ENCODE measurements around the gene TGIF1. TPM values are rescaled to one million over a fixed set of nuclear protein-coding genes. Genes with fewer than 3 reads are reported as not detected.

Gene TGIF1
- total and polyA plus RNA-seq, 10 of the 15 experiments (the other 5 are each of a cell fraction or from before 2014, with no cell fraction given), result 1.8 to 8.5 (median 6.4) TPM

DNA sequence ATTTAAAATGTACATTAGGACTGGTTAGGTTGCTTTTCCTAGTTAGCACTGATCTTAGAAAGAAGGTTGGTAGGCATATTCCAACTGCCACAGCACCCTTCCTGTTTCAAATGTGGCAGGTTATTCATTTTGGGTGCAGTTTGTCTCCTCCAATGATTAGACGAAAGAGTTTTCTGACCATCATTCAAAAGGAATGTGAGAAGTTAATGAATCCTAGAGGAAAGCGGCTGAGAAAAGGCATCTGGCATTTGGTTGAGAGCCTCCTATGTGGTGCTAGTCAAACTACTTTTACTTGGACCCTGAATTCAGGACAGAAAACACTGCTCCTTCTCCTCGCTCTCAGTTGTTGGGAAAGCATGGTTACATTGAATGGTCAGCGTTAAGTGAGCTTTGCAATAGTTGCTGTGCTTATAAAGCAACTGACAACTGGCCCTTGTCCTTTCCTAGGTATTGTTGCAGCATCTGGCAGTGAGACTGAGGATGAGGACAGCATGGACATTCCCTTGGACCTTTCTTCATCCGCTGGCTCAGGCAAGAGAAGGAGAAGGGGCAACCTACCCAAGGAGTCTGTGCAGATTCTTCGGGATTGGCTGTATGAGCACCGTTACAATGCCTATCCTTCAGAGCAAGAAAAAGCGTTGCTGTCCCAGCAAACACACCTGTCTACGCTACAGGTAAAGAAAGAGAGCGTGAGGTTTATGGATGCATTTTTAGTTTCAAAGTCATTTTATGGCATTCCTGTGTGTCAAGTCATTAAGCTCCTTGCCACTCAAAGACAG, 6.1 kb downstream of the TGIF1 start:
- no peak for DNase-seq (ENCODE audit: low read depth, low spot score)
- ATAC-seq, result no peak
- ChIA-PET CTCF (interaction anchor here (0.6 to 6.0 kb wide), 25 partner anchors 10 to 209 kb away, joined by 3 to 79 read pairs (median 8); no protein-coding TSS in a partner anchor), SMC1A (ENCODE audit: uncharacterized antibody, unreplicated experiment) (interaction anchor here (0.8 to 5.7 kb wide), 19 partner anchors 8 to 210 kb away, joined by 3 to 54 read pairs (median 10); no protein-coding TSS in a partner anchor), POLR2A (interaction anchor here (0.5 to 1.1 kb wide), 2 partner anchors 8 to 90 kb away, joined by 3 read pairs; no protein-coding TSS in a partner anchor), RAD21 (ENCODE audit: unreplicated experiment) (interaction anchor here (0.5 to 6.0 kb wide), 7 partner anchors 129 to 1153 kb away, joined by 3 to 49 read pairs (median 17); no protein-coding TSS in a partner anchor)
- no peaks in the 10 kb centered on the region for H4K20me1 ChIP-seq (ENCODE audit: control insufficient read depth, insufficient read depth)
- FAIRE-seq, result no peak
- H3K36me3 ChIP-seq (ENCODE audit: control insufficient read depth in 2 of 2, insufficient read depth in 2 of 2, low read length in 1 of 2), result no peaks in the 10 kb centered on the region
- H3K9ac ChIP-seq (ENCODE audit: control insufficient read depth, insufficient read depth, low read length), result no peak overlapping the region
- H2AFZ ChIP-seq (ENCODE audit: control insufficient read depth, low read depth, low read length), result no peak overlapping the region
- H3K4me3 ChIP-seq, result no peak overlapping the region
- H3K4me2 ChIP-seq (ENCODE audit: control insufficient read depth, insufficient read depth), result no peak overlapping the region
- WGBS (ENCODE audit: insufficient coverage, insufficient replicate concordance, low lambda C conversion rate, missing lambda C conversion rate), result 55% methylated on average over 10 of the region's 10 CpGs
- no peaks in the 10 kb centered on the region; the same call in 2 of the 3 replicates for H3K9me3 ChIP-seq (replicated peaks; ENCODE audit: control insufficient read depth, insufficient read depth, low read length)
- intact Hi-C loops (cut with micrococcal nuclease; ENCODE audit: unreplicated experiment), result no loop called here
- H3K79me2 ChIP-seq (ENCODE audit: control insufficient read depth, insufficient read depth, low read length), result no peaks in the 10 kb centered on the region
- H3K27me3 ChIP-seq (replicated peaks in 1 of 2; ENCODE audit: control insufficient read depth in 2 of 2, insufficient read depth in 2 of 2, low read length in 1 of 2), result peaks cover 2 to 13% of the 10 kb centered on the region in 2 experiments; a peak in 3 of 4 replicates
- BruUV-seq (replicated peaks), result no TSS peak
- TF ChIP-seq, protein P1, sequence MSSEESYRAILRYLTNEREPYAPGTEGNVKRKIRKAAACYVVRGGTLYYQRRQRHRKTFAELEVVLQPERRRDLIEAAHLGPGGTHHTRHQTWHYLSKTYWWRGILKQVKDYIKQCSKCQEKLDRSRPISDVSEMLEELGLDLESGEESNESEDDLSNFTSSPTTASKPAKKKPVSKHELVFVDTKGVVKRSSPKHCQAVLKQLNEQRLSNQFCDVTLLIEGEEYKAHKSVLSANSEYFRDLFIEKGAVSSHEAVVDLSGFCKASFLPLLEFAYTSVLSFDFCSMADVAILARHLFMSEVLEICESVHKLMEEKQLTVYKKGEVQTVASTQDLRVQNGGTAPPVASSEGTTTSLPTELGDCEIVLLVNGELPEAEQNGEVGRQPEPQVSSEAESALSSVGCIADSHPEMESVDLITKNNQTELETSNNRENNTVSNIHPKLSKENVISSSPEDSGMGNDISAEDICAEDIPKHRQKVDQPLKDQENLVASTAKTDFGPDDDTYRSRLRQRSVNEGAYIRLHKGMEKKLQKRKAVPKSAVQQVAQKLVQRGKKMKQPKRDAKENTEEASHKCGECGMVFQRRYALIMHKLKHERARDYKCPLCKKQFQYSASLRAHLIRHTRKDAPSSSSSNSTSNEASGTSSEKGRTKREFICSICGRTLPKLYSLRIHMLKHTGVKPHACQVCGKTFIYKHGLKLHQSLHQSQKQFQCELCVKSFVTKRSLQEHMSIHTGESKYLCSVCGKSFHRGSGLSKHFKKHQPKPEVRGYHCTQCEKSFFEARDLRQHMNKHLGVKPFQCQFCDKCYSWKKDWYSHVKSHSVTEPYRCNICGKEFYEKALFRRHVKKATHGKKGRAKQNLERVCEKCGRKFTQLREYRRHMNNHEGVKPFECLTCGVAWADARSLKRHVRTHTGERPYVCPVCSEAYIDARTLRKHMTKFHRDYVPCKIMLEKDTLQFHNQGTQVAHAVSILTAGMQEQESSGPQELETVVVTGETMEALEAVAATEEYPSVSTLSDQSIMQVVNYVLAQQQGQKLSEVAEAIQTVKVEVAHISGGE (CRISPR knock-in tag; IDR thresholded peaks at IDR 0.05), result no peak
- no peak for TF ChIP-seq SRF (IDR thresholded peaks at IDR 0.05; ENCODE audit: low read depth in 2 of 2, low read length in 2 of 2)
- no peak for TF ChIP-seq POLR2A (IDR thresholded peaks at IDR 0.05; ENCODE audit: low read depth, low read length)
- no peak for TF ChIP-seq EZH2 (IDR thresholded peaks at IDR 0.05; ENCODE audit: borderline replicate concordance, control insufficient read depth, low read depth, low read length)
- no peak for TF ChIP-seq HDAC6 (IDR thresholded peaks at IDR 0.05; ENCODE audit: unreplicated experiment)
- no peak for TF ChIP-seq SIN3A (IDR thresholded peaks at IDR 0.05; ENCODE audit: low read depth, low read length)
- TF ChIP-seq CREB1 (IDR thresholded peaks at IDR 0.05; ENCODE audit: low read depth), result no peak
- TF ChIP-seq SMC3 (IDR thresholded peaks at IDR 0.05; ENCODE audit: borderline replicate concordance, low read length), result no peak
- no peak for TF ChIP-seq SUPT20H (IDR thresholded peaks at IDR 0.05; ENCODE audit: borderline replicate concordance, control insufficient read depth, low read depth, low read length)
- TF ChIP-seq KDM1A (IDR thresholded peaks at IDR 0.05; ENCODE audit: borderline replicate concordance), result no peak
- TF ChIP-seq MTA2 (IDR thresholded peaks at IDR 0.05; ENCODE audit: low read depth), result no peak
- no peak for TF ChIP-seq SMARCA5 (IDR thresholded peaks at IDR 0.05)
- TF ChIP-seq, protein P2, sequence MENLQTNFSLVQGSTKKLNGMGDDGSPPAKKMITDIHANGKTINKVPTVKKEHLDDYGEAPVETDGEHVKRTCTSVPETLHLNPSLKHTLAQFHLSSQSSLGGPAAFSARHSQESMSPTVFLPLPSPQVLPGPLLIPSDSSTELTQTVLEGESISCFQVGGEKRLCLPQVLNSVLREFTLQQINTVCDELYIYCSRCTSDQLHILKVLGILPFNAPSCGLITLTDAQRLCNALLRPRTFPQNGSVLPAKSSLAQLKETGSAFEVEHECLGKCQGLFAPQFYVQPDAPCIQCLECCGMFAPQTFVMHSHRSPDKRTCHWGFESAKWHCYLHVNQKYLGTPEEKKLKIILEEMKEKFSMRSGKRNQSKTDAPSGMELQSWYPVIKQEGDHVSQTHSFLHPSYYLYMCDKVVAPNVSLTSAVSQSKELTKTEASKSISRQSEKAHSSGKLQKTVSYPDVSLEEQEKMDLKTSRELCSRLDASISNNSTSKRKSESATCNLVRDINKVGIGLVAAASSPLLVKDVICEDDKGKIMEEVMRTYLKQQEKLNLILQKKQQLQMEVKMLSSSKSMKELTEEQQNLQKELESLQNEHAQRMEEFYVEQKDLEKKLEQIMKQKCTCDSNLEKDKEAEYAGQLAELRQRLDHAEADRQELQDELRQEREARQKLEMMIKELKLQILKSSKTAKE (IDR thresholded peaks at IDR 0.05; ENCODE audit: low read depth, poor library complexity, severe bottlenecking), result no peak
- TF ChIP-seq MTA3 (IDR thresholded peaks at IDR 0.05; ENCODE audit: borderline replicate concordance, low read length), result no peak
- TF ChIP-seq ZBED1 (IDR thresholded peaks at IDR 0.05; ENCODE audit: borderline replicate concordance), result no peak
- no peak for TF ChIP-seq RBBP5 (conservative IDR thresholded peaks at IDR 0.05)
- no peak for TF ChIP-seq NFYB (IDR thresholded peaks at IDR 0.05; ENCODE audit: insufficient read depth, low read depth, low read length)
- TF ChIP-seq, protein P3, sequence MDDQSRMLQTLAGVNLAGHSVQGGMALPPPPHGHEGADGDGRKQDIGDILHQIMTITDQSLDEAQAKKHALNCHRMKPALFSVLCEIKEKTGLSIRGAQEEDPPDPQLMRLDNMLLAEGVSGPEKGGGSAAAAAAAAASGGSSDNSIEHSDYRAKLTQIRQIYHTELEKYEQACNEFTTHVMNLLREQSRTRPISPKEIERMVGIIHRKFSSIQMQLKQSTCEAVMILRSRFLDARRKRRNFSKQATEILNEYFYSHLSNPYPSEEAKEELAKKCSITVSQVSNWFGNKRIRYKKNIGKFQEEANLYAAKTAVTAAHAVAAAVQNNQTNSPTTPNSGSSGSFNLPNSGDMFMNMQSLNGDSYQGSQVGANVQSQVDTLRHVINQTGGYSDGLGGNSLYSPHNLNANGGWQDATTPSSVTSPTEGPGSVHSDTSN (IDR thresholded peaks at IDR 0.05; ENCODE audit: insufficient replicate concordance, low read depth, low read length), result no peak
- no peak overlapping the region for H3K27ac ChIP-seq (ENCODE audit: control insufficient read depth, insufficient read depth)
- H3K4me1 ChIP-seq (ENCODE audit: control insufficient read depth, insufficient read depth, low read length), result peaks cover 22% of the 10 kb centered on the region
- in situ Hi-C loops (cut with MboI), result loop anchor here (10.0 kb wide), 1 partner anchor 481 kb away; no protein-coding TSS in a partner anchor

Measured in GM12878 (cell line).